ENCODE data around the gene SERAC1. TPM values are rescaled to one million over a fixed set of nuclear protein-coding genes. Genes with fewer than 3 reads are reported as not detected.
"Not testable (repeated sequence)": the region's sequence is repeated elsewhere in the genome, so short reads cannot be mapped to it uniquely, and the experiment has no call there.

The SERAC1 gene
- polyA plus RNA-seq, 1 of the 3 experiments (the other 2 are of a cell fraction): 5.6 TPM

DNA sequence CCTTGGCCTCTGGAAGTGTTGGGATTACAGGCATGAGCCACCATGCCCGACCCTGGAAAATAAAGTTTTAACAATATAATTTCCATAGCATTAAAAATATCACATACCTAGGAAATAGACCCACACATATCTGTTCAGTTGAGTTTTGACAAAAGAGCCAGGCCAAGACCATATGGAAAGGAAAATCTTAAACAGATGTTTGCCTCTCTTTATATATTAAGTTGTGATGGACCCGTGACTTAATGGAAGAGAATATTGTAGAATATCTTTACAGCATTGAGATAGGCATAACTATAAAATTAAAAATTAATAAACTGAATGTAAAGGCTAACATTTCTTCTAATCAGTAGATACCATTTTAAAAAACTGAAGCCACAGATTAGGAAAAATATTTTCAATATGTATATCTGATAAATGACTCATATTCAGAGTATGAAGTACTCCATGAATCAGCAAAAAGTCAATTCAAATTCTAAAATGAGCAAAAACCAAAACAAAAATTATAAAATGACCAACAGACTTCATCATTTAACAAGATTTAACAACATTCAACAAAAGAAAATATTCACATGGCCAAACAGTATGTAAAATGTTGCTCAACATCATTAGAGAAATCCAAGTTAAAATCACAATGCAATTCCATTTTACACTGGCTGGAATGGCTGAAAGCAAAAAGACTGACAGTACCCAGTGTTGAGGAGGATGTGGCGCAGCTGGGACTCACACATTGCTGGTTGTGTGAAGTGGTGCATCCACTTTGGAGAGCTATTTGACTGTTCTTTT lies 43.4 kb upstream of the SERAC1 start:
- TF ChIP-seq FOSL2 (IDR thresholded peaks at IDR 0.05; ENCODE audit: borderline replicate concordance, low read depth): peak; percentile 62; the same call in 1 of the 2 replicates
- TF ChIP-seq, protein P1, sequence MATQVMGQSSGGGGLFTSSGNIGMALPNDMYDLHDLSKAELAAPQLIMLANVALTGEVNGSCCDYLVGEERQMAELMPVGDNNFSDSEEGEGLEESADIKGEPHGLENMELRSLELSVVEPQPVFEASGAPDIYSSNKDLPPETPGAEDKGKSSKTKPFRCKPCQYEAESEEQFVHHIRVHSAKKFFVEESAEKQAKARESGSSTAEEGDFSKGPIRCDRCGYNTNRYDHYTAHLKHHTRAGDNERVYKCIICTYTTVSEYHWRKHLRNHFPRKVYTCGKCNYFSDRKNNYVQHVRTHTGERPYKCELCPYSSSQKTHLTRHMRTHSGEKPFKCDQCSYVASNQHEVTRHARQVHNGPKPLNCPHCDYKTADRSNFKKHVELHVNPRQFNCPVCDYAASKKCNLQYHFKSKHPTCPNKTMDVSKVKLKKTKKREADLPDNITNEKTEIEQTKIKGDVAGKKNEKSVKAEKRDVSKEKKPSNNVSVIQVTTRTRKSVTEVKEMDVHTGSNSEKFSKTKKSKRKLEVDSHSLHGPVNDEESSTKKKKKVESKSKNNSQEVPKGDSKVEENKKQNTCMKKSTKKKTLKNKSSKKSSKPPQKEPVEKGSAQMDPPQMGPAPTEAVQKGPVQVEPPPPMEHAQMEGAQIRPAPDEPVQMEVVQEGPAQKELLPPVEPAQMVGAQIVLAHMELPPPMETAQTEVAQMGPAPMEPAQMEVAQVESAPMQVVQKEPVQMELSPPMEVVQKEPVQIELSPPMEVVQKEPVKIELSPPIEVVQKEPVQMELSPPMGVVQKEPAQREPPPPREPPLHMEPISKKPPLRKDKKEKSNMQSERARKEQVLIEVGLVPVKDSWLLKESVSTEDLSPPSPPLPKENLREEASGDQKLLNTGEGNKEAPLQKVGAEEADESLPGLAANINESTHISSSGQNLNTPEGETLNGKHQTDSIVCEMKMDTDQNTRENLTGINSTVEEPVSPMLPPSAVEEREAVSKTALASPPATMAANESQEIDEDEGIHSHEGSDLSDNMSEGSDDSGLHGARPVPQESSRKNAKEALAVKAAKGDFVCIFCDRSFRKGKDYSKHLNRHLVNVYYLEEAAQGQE (IDR thresholded peaks at IDR 0.05; ENCODE audit: low read depth, low read length): no peak
- TF ChIP-seq JUND (IDR thresholded peaks at IDR 0.05): peak; percentile 66
- peak; percentile 54 for TF ChIP-seq TCF12 (IDR thresholded peaks at IDR 0.05)
- peaks cover 0 to 5% of the 10 kb centered on the region in 2 experiments; a peak in 1 of 4 replicates for H3K4me1 ChIP-seq (ENCODE audit: control insufficient read depth in 1 of 2, insufficient read depth in 2 of 2, low read depth in 1 of 2, low read length in 1 of 2)
- no peaks in the 10 kb centered on the region for H3K27me3 ChIP-seq (ENCODE audit: insufficient read depth)
- ChIA-PET POLR2A (no interaction called here), CTCF (interaction anchor here (0.7 to 3.3 kb wide), 6 partner anchors 10 to 493 kb away, joined by 3 to 50 read pairs (median 3); no protein-coding TSS in a partner anchor)
- H3F3A ChIP-seq (replicated peaks; ENCODE audit: insufficient read depth): peaks cover 32% of the 10 kb centered on the region
- DNase-seq: no peak
- H3K79me2 ChIP-seq (ENCODE audit: insufficient read depth): no peaks in the 10 kb centered on the region
- H3K9me3 ChIP-seq: no peaks in the 10 kb centered on the region
- no peaks in the 10 kb centered on the region for H4K20me1 ChIP-seq (ENCODE audit: insufficient read depth)
- peak overlapping the region; percentile 26; the same call in 1 of the 2 replicates for H3K4me2 ChIP-seq
- peak overlapping the region in 1 of 2 experiments; percentile 88; a peak in 3 of 4 replicates for H3K27ac ChIP-seq (ENCODE audit: low read depth in 2 of 2, low read length in 1 of 2)
- H3K4me3 ChIP-seq (ENCODE audit: low read depth in 2 of 2, low read length in 1 of 2): no peak overlapping the region
- peak overlapping the region; percentile 34; the same call in 1 of the 2 replicates for H3K9ac ChIP-seq
- WGBS (ENCODE audit: low lambda C conversion rate): 64% methylated on average over 3 of the region's 3 CpGs
- H3K9me2 ChIP-seq: no peaks in the 10 kb centered on the region
- H3K36me3 ChIP-seq (replicated peaks in 1 of 2; ENCODE audit: control insufficient read depth in 1 of 2, insufficient read depth in 2 of 2, low read length in 1 of 2): no peaks in the 10 kb centered on the region
- H2AFZ ChIP-seq (ENCODE audit: low read depth): peak overlapping the region; percentile 53

- POLR2A ChIA-PET; H2AFZ ChIP-seq (ENCODE audit: low read depth); H3K27me3 ChIP-seq (ENCODE audit: insufficient read depth); H3K36me3 ChIP-seq (replicated peaks in 1 of 2; ENCODE audit: control insufficient read depth in 1 of 2, insufficient read depth in 2 of 2, low read length in 1 of 2); H3K9ac ChIP-seq; H3K4me2 ChIP-seq; H3K4me1 ChIP-seq (ENCODE audit: control insufficient read depth in 1 of 2, insufficient read depth in 2 of 2, low read depth in 1 of 2, low read length in 1 of 2); H3K9me3 ChIP-seq; H4K20me1 ChIP-seq (ENCODE audit: insufficient read depth); DNase-seq; H3K4me3 ChIP-seq (ENCODE audit: low read depth in 2 of 2, low read length in 1 of 2); H3K79me2 ChIP-seq (ENCODE audit: insufficient read depth); H3K9me2 ChIP-seq; H3K27ac ChIP-seq (ENCODE audit: low read depth in 2 of 2, low read length in 1 of 2): not testable (repeated sequence)
- WGBS (ENCODE audit: low lambda C conversion rate): 97% methylated on average over 21 of the region's 52 CpGs
- H3F3A ChIP-seq (replicated peaks; ENCODE audit: insufficient read depth): peaks cover 32% of the 10 kb centered on the region
- CTCF ChIA-PET: interaction anchor here (1.6 to 2.2 kb wide), 3 partner anchors 11 to 482 kb away, joined by 3 to 12 read pairs (median 9); no protein-coding TSS in a partner anchor
Observed at GRCh38 chr6:158209582-158210333, 41.7 kb upstream of the SERAC1 start.

GRCh38 chr6:158208226-158209030 lies 40.4 kb upstream of the SERAC1 start:
- not testable (repeated sequence) for H3K36me3 ChIP-seq (replicated peaks in 1 of 2; ENCODE audit: control insufficient read depth in 1 of 2, insufficient read depth in 2 of 2, low read length in 1 of 2); H3K4me3 ChIP-seq (ENCODE audit: low read depth in 2 of 2, low read length in 1 of 2); H3K4me2 ChIP-seq; DNase-seq; H3K9me3 ChIP-seq; H3K27me3 ChIP-seq (ENCODE audit: insufficient read depth); H3K9ac ChIP-seq; H3K79me2 ChIP-seq (ENCODE audit: insufficient read depth); H3K9me2 ChIP-seq; H3K4me1 ChIP-seq (ENCODE audit: control insufficient read depth in 1 of 2, insufficient read depth in 2 of 2, low read depth in 1 of 2, low read length in 1 of 2); H4K20me1 ChIP-seq (ENCODE audit: insufficient read depth)
- POLR2A ChIA-PET: interaction anchor here (0.7 kb wide), 1 partner anchor 328 kb away, joined by 4 read pairs; no protein-coding TSS in a partner anchor
- Histone ChIP-seq H3K27ac (ENCODE audit: low read depth in 2 of 2, low read length in 1 of 2) (peak overlapping the region in 1 of 2 experiments; percentile 71; a peak in 2 of 4 replicates), H2AFZ (ENCODE audit: low read depth) (peak overlapping the region; percentile 61; the same call in 1 of the 2 replicates), H3F3A (replicated peaks; ENCODE audit: insufficient read depth) (peaks cover 33% of the 10 kb centered on the region)
- CTCF ChIA-PET: interaction anchor here (1.2 to 2.2 kb wide), 2 partner anchors 397 to 483 kb away, joined by 6 to 12 read pairs; no protein-coding TSS in a partner anchor
- 96% methylated on average over 14 of the region's 20 CpGs for WGBS (ENCODE audit: low lambda C conversion rate)

All from SK-N-SH (cell line).